ENCODE measurements around the gene HDAC4. TPM values are rescaled to one million over a fixed set of nuclear protein-coding genes. Genes with fewer than 3 reads are reported as not detected.

Gene HDAC4
- total RNA-seq, 2 donors from 2014 or later, result 22.3 to 48.6 TPM

DNA sequence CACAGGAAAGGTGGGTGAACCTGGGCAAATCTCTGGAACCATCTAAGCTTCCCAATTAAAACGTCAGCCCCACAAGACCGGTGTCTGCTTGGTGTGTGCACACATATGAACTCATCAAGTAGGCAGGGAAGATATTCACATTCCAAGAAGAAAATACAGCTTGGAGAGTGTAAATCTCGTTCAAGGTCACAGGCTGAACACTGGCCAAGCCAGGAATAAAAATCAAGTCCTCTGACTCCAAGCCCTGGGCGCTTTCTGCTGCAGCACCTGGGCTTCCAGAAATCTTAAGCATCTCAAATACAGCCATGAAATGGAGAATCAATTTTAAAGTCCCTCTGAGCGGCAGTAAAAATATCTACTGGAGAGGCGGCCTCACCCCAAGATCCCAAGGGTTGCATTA, 402.0 kb downstream of the HDAC4 start:
- Mint-ChIP-seq H3K9me3 (no peaks in the 10 kb centered on the region), H3K27me3 (peaks cover 20 to 25% of the 10 kb centered on the region in 2 donors), H3K4me3 (no peak overlapping the region), H3K36me3 (no peaks in the 10 kb centered on the region), H3K27ac (no peak overlapping the region), H3K4me1 (ENCODE audit: low read depth in 2 of 2) (peaks cover 0 to 7% of the 10 kb centered on the region in 2 donors)
- ATAC-seq (no peak), DNase-seq (ENCODE audit: low spot score) (no peak)
